ENCODE data around the gene DES.

DNA sequence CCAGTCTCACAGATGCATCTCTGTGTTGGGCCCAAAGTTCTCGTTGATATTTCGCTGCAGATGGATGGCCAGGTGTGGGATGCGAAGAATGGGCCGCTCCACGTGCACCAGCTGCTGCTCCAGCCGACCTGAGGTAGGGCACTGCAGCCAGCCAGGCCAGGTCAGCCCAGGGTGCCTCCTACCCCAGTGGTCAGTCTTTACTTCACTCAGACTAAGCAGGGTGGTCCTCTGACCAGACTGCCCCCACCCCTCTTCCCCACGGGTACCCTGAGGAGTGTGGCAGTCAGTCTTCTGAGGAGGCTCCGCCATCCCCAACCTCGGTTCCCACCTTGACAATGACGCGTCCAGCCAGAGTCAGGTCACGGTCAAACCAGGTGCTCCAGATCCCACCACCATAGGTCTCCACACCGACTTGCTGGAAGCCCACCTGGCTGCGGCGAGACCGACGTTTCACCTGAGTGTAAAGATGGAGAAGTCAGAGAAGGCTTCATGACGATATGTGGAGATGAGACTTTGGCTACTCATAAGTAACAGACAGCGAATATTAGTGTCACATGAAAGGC is 32.1 kb upstream of the DES start:
- TF ChIP-seq, protein P1, sequence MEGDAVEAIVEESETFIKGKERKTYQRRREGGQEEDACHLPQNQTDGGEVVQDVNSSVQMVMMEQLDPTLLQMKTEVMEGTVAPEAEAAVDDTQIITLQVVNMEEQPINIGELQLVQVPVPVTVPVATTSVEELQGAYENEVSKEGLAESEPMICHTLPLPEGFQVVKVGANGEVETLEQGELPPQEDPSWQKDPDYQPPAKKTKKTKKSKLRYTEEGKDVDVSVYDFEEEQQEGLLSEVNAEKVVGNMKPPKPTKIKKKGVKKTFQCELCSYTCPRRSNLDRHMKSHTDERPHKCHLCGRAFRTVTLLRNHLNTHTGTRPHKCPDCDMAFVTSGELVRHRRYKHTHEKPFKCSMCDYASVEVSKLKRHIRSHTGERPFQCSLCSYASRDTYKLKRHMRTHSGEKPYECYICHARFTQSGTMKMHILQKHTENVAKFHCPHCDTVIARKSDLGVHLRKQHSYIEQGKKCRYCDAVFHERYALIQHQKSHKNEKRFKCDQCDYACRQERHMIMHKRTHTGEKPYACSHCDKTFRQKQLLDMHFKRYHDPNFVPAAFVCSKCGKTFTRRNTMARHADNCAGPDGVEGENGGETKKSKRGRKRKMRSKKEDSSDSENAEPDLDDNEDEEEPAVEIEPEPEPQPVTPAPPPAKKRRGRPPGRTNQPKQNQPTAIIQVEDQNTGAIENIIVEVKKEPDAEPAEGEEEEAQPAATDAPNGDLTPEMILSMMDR (IDR thresholded peaks at IDR 0.05; ENCODE audit: low read length), result no peak
- no peak for TF ChIP-seq EZH2 (optimal IDR thresholded peaks at IDR 0.05; ENCODE audit: low read depth, low read length)
- no peak for TF ChIP-seq EZH2phosphoT487 (IDR thresholded peaks at IDR 0.05; ENCODE audit: low read length)
